Sigmoid colon (tissue), 7 donors: ENCODE measurements around the gene GGCX. TPM values are rescaled to one million over a fixed set of nuclear protein-coding genes. Genes with fewer than 3 reads are reported as not detected.

Experiments used
- DNase-seq: peaks from one replicate; pipeline ENCODE4 v3.0.0-alpha.2; 2019
- H3K27ac ChIP-seq, 4 donors: fragments of 200-600 bp; sonication (generic); one replicate each; pipeline ENCODE4 v1.5.1; 2016 to 2019; ENCODE audit warnings: mild to moderate bottlenecking in 1 of 4
- H3K27me3 ChIP-seq, 3 donors: fragments of 200-600 bp; sonication (generic); one replicate each; pipeline ENCODE4 v1.5.1; 2019; ENCODE audit warnings: mild to moderate bottlenecking in 1 of 3
- H3K36me3 ChIP-seq, 4 donors: fragments of 200-600 bp; sonication (generic); one replicate each; pipeline ENCODE4 v1.5.1; 2016 to 2019
- H3K4me1 ChIP-seq, 4 donors: fragments of 200-600 bp; sonication (generic); one replicate each; pipeline ENCODE4 v1.5.1; 2017 to 2019
- H3K4me3 ChIP-seq, 4 donors: fragments of 200-600 bp; sonication (generic); one replicate each; pipeline ENCODE4 v1.5.1; 2017 to 2019; ENCODE audit warnings: mild to moderate bottlenecking in 2 of 4, moderate library complexity in 1 of 4
- H3K9me3 ChIP-seq, 4 donors: fragments of 200-600 bp in 3 of 4; sonication (generic) in 3 of 4; one replicate each; pipeline versions ENCODE4 v1.5.1 to v1.6.1; 2013 to 2019
- CTCF ChIP-seq, 4 experiments: fragments of 450-650 bp in 3 of 4; fragments of 200-600 bp in 1 of 4; IDR thresholded peaks; one replicate each; pipeline ENCODE4 v1.5.1; 2016 to 2019; ENCODE audit warnings: antibody characterized with exemption in 4 of 4, mild to moderate bottlenecking in 3 of 4, moderate library complexity in 2 of 4
- EP300 ChIP-seq, 4 donors: sonication (generic); formaldehyde crosslinking; IDR thresholded peaks; one replicate each; pipeline ENCODE4 v1.6.1; 2017; ENCODE audit warnings: antibody characterized with exemption in 4 of 4
- POLR2A ChIP-seq, 2 donors: fragments of 450-650 bp; IDR thresholded peaks; one replicate each; pipeline ENCODE4 v1.6.1; 2016; ENCODE audit warnings: antibody characterized with exemption in 2 of 2, mild to moderate bottlenecking in 2 of 2, moderate library complexity in 2 of 2
- POLR2AphosphoS5 ChIP-seq, 4 donors: sonication (generic); formaldehyde crosslinking; IDR thresholded peaks; one replicate each; pipeline ENCODE4 v1.6.1; 2017; ENCODE audit warnings: antibody characterized with exemption in 4 of 4
- WGBS, 2 donors: extraction: QIAGEN DNeasy Blood & Tissue Kit; methylation state at CpG; one replicate each; pipeline ENCODE4 v1.1.7; 2013; 5-methylcytosine and 5-hydroxymethylcytosine counted together
- intact Hi-C: fragments of 100-400 bp; cut with DNase I; formaldehyde crosslinking; loops from one replicate; pipeline ENCODE4 v1.15.1; 2023
- polyA plus RNA-seq, 3 donors: library from polyadenylated mRNA; stranded (reverse); fragments of 200-250 nt; gene quantifications; one replicate each; pipeline ENCODE4 v1.2.3, GENCODE V29; 2013
- total RNA-seq, 4 donors: library from RNA; depleted of rRNA; stranded (reverse); fragments of >200 nt; gene quantifications; one replicate each; pipeline ENCODE4 v1.1.0, GENCODE V29; 2016
- donor health status: healthy with polysubstance abuse.
- donor health status: Bipolar disorder and iron deficiency.
- donor health status: healthy.

Gene GGCX
- total and polyA plus RNA-seq, 7 donors = 3.6 to 25.3 (median 22.8) TPM

DNA sequence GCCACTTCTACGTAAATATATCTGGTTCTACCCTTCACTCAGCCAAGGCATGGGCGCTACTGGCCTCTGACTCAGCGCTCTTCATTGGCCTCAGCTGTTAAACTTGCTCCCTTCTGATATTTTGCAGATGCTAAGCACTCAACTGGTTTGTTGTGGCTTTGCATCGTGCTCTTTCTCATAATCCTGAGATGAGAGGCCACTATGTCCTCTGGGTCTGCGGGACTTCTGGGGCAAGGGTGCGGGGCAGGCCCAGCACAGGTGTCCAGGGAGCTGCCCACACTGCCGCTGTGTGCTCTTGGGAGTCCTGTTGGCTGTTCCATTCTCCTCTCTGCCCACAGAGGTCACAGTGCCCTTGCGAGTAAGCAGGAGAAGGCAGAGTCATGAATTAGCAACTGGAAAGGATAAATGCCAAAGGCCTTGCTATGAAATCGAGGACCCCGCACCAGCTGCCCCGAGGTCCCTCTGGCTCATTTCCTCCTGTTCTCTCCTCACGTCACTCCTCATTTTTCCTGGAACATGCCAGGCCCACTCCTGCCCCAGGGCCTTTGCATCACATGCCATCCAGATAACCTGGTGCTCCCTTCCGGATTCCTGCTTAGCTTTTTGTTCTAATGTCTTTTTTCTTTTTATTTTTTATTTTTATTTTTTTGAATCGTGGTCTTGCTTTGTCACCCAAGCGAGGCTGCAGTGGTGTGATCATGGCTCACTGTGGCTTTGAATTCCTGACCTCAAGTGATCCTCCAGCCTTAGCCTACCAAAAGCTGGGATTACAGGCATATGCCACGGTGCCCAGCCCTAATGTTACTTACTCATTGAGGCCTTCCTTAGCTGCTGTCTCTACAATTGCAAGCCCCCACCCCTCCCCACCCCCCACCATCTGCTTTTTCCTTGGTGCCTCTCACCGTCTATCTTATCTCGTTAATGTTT lies 57.2 kb downstream of the GGCX start:
- peak overlapping the region; percentile 18 to 68 (median 62) for H3K27ac ChIP-seq
- intact Hi-C loops = no loop called here
- H3K36me3 ChIP-seq = no peaks in the 10 kb centered on the region
- peaks cover 0 to 23% (median 15%) of the 10 kb centered on the region in 4 donors for H3K4me1 ChIP-seq
- no peaks in the 10 kb centered on the region for H3K9me3 ChIP-seq
- H3K4me3 ChIP-seq = no peak overlapping the region
- DNase-seq = no peak
- 84 to 85% methylated on average over 18 of the region's 18 CpGs for WGBS, 2 donors
- H3K27me3 ChIP-seq = no peaks in the 10 kb centered on the region
- no peak for TF ChIP-seq POLR2A (IDR thresholded peaks at IDR 0.05)
- TF ChIP-seq EP300 (IDR thresholded peaks at IDR 0.05) = peak in 1 of 4 donors; percentile 30
- TF ChIP-seq CTCF (IDR thresholded peaks at IDR 0.05) = no peak
- TF ChIP-seq POLR2AphosphoS5 (IDR thresholded peaks at IDR 0.05) = peak; percentile 29 to 52 (median 46)

- intact Hi-C loops = no loop called here
- Histone ChIP-seq H3K27ac (peak overlapping the region in 3 of 4 donors; percentile 62 to 68 (median 63)), H3K4me3 (no peak overlapping the region), H3K4me1 (peaks cover 0 to 23% (median 15%) of the 10 kb centered on the region in 4 donors), H3K27me3 (no peaks in the 10 kb centered on the region), H3K36me3 (no peaks in the 10 kb centered on the region), H3K9me3 (no peaks in the 10 kb centered on the region)
- TF ChIP-seq CTCF (IDR thresholded peaks at IDR 0.05) = no peak
- no peak for TF ChIP-seq EP300 (IDR thresholded peaks at IDR 0.05)
- TF ChIP-seq POLR2AphosphoS5 (IDR thresholded peaks at IDR 0.05) = no peak
- TF ChIP-seq POLR2A (IDR thresholded peaks at IDR 0.05) = no peak
- no peak for DNase-seq
- 58 to 82% methylated on average over 17 of the region's 17 CpGs for WGBS, 2 donors
Observed at GRCh38 chr2:85503168-85503850, 58.0 kb downstream of the GGCX start.

DNA sequence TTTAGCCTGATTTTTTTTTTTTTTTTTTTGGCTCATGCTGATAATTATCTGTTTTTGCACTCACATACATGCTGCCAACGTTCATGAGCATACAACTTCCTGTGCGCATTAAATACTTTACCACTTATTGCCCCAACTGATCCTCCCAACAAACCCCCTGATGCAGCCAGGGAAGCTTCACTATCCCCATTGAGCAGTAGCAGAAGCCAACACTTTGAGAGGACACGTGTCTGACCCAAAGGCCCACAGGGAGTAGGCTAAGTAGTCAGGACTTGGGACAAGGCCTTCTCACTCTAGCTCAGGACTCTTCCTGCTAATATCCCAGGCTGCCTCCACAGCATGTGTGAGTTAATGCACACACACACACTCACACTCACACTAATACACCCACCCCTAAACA lies 58.6 kb downstream of the GGCX start:
- peaks cover 0 to 23% (median 15%) of the 10 kb centered on the region in 4 donors for H3K4me1 ChIP-seq
- H3K36me3 ChIP-seq = no peaks in the 10 kb centered on the region
- DNase-seq = no peak
- no peak for TF ChIP-seq CTCF (IDR thresholded peaks at IDR 0.05)
- no peak for TF ChIP-seq POLR2AphosphoS5 (IDR thresholded peaks at IDR 0.05)
- TF ChIP-seq EP300 (IDR thresholded peaks at IDR 0.05) = no peak
- TF ChIP-seq POLR2A (IDR thresholded peaks at IDR 0.05) = no peak
- 73 to 74% methylated on average over 3 of the region's 3 CpGs for WGBS, 2 donors
- H3K4me3 ChIP-seq = no peak overlapping the region
- H3K27me3 ChIP-seq = no peaks in the 10 kb centered on the region
- no peaks in the 10 kb centered on the region for H3K9me3 ChIP-seq
- peak overlapping the region in 1 of 4 donors; percentile 68 for H3K27ac ChIP-seq
- intact Hi-C loops = no loop called here

DNA sequence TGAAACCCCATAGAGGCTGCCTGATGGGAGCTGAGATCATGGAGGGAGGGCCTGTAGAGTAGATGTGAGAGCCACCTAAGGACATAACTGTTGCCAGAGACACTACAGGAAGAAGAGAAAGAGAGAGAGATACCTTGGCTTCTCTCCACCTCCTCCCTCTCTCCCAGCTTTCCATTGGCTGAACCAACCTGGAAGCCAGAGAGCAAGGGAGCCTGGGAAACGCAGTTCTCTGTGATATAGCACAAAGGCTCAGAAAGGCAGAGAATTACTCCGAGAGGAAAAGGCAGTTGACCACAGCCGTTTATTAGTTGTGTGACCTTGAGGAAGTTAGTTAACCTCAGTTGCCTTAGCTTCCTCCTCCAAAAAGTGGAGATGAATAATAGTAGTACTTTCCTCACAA lies 60.0 kb downstream of the GGCX start:
- Histone ChIP-seq H3K4me3 (no peak overlapping the region), H3K27me3 (no peaks in the 10 kb centered on the region), H3K36me3 (no peaks in the 10 kb centered on the region), H3K27ac (no peak overlapping the region), H3K4me1 (peaks cover 0 to 15% (median 12%) of the 10 kb centered on the region in 4 donors), H3K9me3 (no peaks in the 10 kb centered on the region)
- intact Hi-C loops = no loop called here
- WGBS, 2 donors = 63 to 67% methylated on average over 3 of the region's 3 CpGs
- DNase-seq = no peak
- TF ChIP-seq CTCF (IDR thresholded peaks at IDR 0.05) = no peak
- no peak for TF ChIP-seq EP300 (IDR thresholded peaks at IDR 0.05)
- no peak for TF ChIP-seq POLR2A (IDR thresholded peaks at IDR 0.05)
- no peak for TF ChIP-seq POLR2AphosphoS5 (IDR thresholded peaks at IDR 0.05)
